K562 (cell line): Measurements from ENCODE around the gene CMIP. TPM values are rescaled to one million over a fixed set of nuclear protein-coding genes. Genes with fewer than 3 reads are reported as not detected.

ENCODE experiments used
- AFF4 ChIP-seq: sonication (generic); formaldehyde crosslinking; IDR thresholded peaks from 2 replicates; pipeline ENCODE4 v1.8.0; 2023; ENCODE audit warnings: mild to moderate bottlenecking, missing genetic modification reagents
- ARID3A ChIP-seq: IDR thresholded peaks from 2 replicates; pipeline ENCODE4 v1.6.1; 2012; ENCODE audit warnings: low read depth, low read length, improper control_type of control experiment, borderline replicate concordance
- BRD4 ChIP-seq: fragments of 200-600 bp; sonication (generic); IDR thresholded peaks from 2 replicates; pipeline ENCODE4 v1.6.1; 2017; ENCODE audit warnings: inconsistent platforms
- CREM ChIP-seq: IDR thresholded peaks from 2 replicates; pipeline ENCODE4 v1.6.1; 2014; ENCODE audit warnings: antibody characterized with exemption, low read depth
- CTCF ChIP-seq, 3 experiments: IDR thresholded peaks in 2 of 3; conservative IDR thresholded peaks in 1 of 3; 2 replicates each; pipeline ENCODE4 v1.5.1; 2011 to 2012; ENCODE audit warnings: low read length in 3 of 3, mild to moderate bottlenecking in 3 of 3, control low read depth in 2 of 3, improper control_type of control experiment in 1 of 3, inconsistent platforms in 1 of 3, low read depth in 1 of 3, mixed read lengths in 1 of 3, moderate library complexity in 1 of 3; ENCODE audit not compliant: insufficient read depth in 2 of 3
- DACH1 ChIP-seq: fragments of 450-650 bp; IDR thresholded peaks from 2 replicates; pipeline ENCODE4 v1.6.1; 2018; ENCODE audit not compliant: partially characterized antibody
- EGR1 ChIP-seq: fragments of 450-650 bp; conservative IDR thresholded peaks from 2 replicates; pipeline ENCODE4 v1.6.1; 2017; ENCODE audit warnings: mild to moderate bottlenecking
- FOXP1 ChIP-seq: sonication (generic); formaldehyde crosslinking; IDR thresholded peaks from 2 replicates; pipeline ENCODE4 v1.8.0; 2022; ENCODE audit warnings: mild to moderate bottlenecking, missing genetic modification reagents
- KAT2B ChIP-seq: IDR thresholded peaks from one replicate; pipeline ENCODE4 v1.6.1; 2012; ENCODE audit warnings: low read depth, mild to moderate bottlenecking, control low read depth, inconsistent platforms, low read length, moderate library complexity
- MAX ChIP-seq: sonication (generic); formaldehyde crosslinking; IDR thresholded peaks from 2 replicates; pipeline ENCODE4 v1.9.0; 2022; ENCODE audit warnings: mild to moderate bottlenecking, missing genetic modification reagents
- MTA1 ChIP-seq: fragments of 450-650 bp; IDR thresholded peaks from 2 replicates; pipeline ENCODE4 v1.6.1; 2017; ENCODE audit warnings: borderline replicate concordance
- NCOA6 ChIP-seq: fragments of 450-650 bp; IDR thresholded peaks from 2 replicates; pipeline ENCODE4 v1.6.1; 2017; ENCODE audit warnings: mild to moderate bottlenecking
- NFIX ChIP-seq: fragments of 250-450 bp; sonication (Bioruptor Pico); IDR thresholded peaks from 2 replicates; pipeline ENCODE4 v1.4.0; 2020; ENCODE audit warnings: low read depth, mild to moderate bottlenecking, moderate library complexity
- NFXL1 ChIP-seq: fragments of 450-650 bp; formaldehyde crosslinking; IDR thresholded peaks from 2 replicates; pipeline ENCODE4 v1.4.0; 2021; ENCODE audit warnings: mild to moderate bottlenecking
- POLR2A ChIP-seq: fragments of 450-650 bp; conservative IDR thresholded peaks from 2 replicates; pipeline ENCODE4 v1.6.1; 2016
- RAD21 ChIP-seq, 2 experiments: fragments of 250-450 bp in 1 of 2; fragments of 450-650 bp in 1 of 2; sonication (Bioruptor Pico) in 1 of 2; formaldehyde crosslinking in 1 of 2; IDR thresholded peaks in 1 of 2; conservative IDR thresholded peaks in 1 of 2; 2 replicates each; pipeline versions ENCODE4 v1.4.0 to v1.8.0; 2020 to 2022; ENCODE audit warnings: mild to moderate bottlenecking in 2 of 2, moderate library complexity in 1 of 2
- RB1 ChIP-seq: fragments of 450-650 bp; IDR thresholded peaks from 2 replicates; pipeline ENCODE4 v1.6.1; 2017; ENCODE audit warnings: low read depth, mild to moderate bottlenecking
- RBFOX2 ChIP-seq: fragments of 200-400 bp; formaldehyde crosslinking; IDR thresholded peaks from 2 replicates; pipeline ENCODE4 v1.6.1; 2017; ENCODE audit warnings: low read depth, mild to moderate bottlenecking, low read length, moderate library complexity
- RHOXF2B ChIP-seq: fragments of 250-450 bp; sonication (Bioruptor Pico); conservative IDR thresholded peaks from 2 replicates; pipeline ENCODE4 v1.5.1; 2021
- ZNF77 ChIP-seq: fragments of 250-450 bp; sonication (Bioruptor Pico); IDR thresholded peaks from 2 replicates; pipeline ENCODE4 v1.5.0; 2020
- polyA plus RNA-seq, 8 experiments: library from polyadenylated mRNA; depleted of rRNA in 4 of 8; stranded (reverse) in 5 of 8; unstranded in 3 of 8; fragments of >200 nt; fragmentation: Nextera tagmentation in 2 of 8; fragmentation: Illumina TruSeq in 1 of 8; extraction: Ambion mirVana in 2 of 8; extraction: Trizol in 1 of 8; gene quantifications; 2 replicates each; pipeline versions ENCODE4 v1.2.1 to v1.2.3, GENCODE V29; 2011 to 2014; ENCODE audit warnings: inconsistent platforms in 1 of 8, missing spikeins in 1 of 8
- total RNA-seq, 7 experiments: library from RNA; depleted of rRNA in 6 of 7; stranded (reverse); fragments of >200 nt in 6 of 7; fragmentation: Illumina TruSeq in 2 of 7; extraction: Trizol in 2 of 7; gene quantifications; 2 replicates each; pipeline versions ENCODE4 v1.2.1 to v1.2.3, GENCODE V29; 2011 to 2021; ENCODE audit warnings: low replicate concordance in 1 of 7

CMIP gene
- total and polyA plus RNA-seq, 9 of the 15 experiments (the other 6 are each of a cell fraction or from before 2014, with no cell fraction given) = 0.94 to 82.5 (median 10.3) TPM

GRCh38 chr16:81445143-81445961 is 744 bp downstream of the CMIP start (continued):
- TF ChIP-seq NCOA6 (no peak), BRD4 (peak; percentile 67; the same call in 1 of the 2 replicates), POLR2A (peak; percentile 31; the same call in 1 of the 2 replicates), RHOXF2B (CRISPR knock-in tag) (no peak), RBFOX2 (peak; percentile 71), MAX (CRISPR knock-in tag) (peak; percentile 27; the same call in 1 of the 2 replicates), KAT2B (no peak), FOXP1 (CRISPR knock-in tag) (peak; percentile 29; the same call in 1 of the 2 replicates), ZNF77 (CRISPR knock-in tag) (no peak), AFF4 (CRISPR knock-in tag) (peak; percentile 47; the same call in 1 of the 2 replicates), ARID3A (no peak), DACH1 (no peak), RAD21 (CRISPR knock-in tag; conservative IDR thresholded peaks at IDR 0.05 in 1 of 2, IDR thresholded peaks at IDR 0.05 in 1 of 2) (peak in 1 of 2 experiments; percentile 20; a peak in 1 of 4 replicates), EGR1 (peak; percentile 34; the same call in 1 of the 2 replicates), MTA1 (no peak), NFIX (CRISPR knock-in tag) (no peak), NFXL1 (CRISPR knock-in tag) (no peak), RB1 (peak; percentile 38; the same call in 1 of the 2 replicates), CTCF (IDR thresholded peaks at IDR 0.05 in 2 of 3, conservative IDR thresholded peaks at IDR 0.05 in 1 of 3; ENCODE audit: insufficient read depth in 2 of 3, low read depth in 1 of 3, low read length in 3 of 3) (peak; percentile 9 to 48 (median 24); a peak in 3 of 6 replicates), CREM (no peak)
